GM19397 (cell line): Measurements from ENCODE around the gene KRTAP22-2.

ENCODE experiments used
- ATAC-seq: cut with Tn5 transposase; IDR thresholded peaks from one replicate; pipeline ENCODE4 v1.9.1; 2021; ENCODE audit warnings: mild to moderate bottlenecking, moderate library complexity; ENCODE audit not compliant: unreplicated experiment

KRTAP22-2 gene

GRCh38 chr21:30590297-30590696 lies at the start of gene KRTAP22-2:
TSS of gene KRTAP22-2 (minus strand) at chr21:30590397.
- no peak for ATAC-seq

GRCh38 chr21:30638686-30639085 lies 48.5 kb upstream of the KRTAP22-2 start:
- no peak for ATAC-seq

DNA sequence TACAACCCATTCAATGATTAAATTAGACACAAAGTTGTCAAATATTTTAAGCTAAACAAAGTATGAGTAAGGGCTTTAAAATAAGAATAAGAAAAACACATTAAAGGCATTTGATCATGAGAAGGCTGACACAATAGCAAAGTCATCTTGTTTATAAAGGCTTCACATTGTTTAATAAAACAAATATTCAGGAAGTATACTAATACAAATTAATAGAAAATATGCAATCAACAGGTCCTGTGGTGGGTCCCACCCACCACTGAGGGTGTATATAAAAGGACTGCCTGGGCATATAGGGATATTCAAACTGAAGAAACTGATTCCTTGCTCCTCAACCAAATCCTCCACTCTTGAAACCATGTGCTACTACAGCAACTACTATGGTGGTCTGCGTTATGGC lies 44.7 kb upstream of the KRTAP22-2 start, which contains the start of gene KRTAP20-2:
Gene KRTAP20-2, plus strand, starts transcription at position 301 of the 400 bp plus-strand sequence. Its CDS starts 58 bp downstream, at position 359.
- ATAC-seq, result no peak

- no peak for ATAC-seq
Observed at GRCh38 chr21:30629200-30629599, 39.0 kb upstream of the KRTAP22-2 start.

GRCh38 chr21:30628109-30628508 lies 37.9 kb upstream of the KRTAP22-2 start:
- ATAC-seq, result no peak

GRCh38 chr21:30625449-30626165 lies 35.4 kb upstream of the KRTAP22-2 start:
- ATAC-seq, result no peak

DNA sequence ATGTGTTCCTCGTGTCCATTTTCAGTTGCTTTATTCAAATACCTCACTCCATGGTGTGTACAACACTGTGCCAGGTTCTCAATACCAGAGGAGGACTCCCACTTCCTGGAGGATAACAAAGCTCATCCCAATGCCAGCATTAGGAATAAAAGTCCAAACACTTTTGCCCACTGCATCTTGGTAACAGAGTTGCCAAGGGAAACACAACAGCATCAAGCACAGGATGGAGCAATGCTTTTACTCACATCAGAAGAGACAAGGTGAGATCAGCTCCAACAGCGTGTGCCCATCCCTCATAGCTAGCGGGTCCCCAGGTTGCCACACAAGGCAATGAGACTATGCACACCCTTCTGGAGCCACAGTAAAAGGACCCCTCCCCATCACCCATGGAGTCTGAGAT lies 33.2 kb upstream of the KRTAP22-2 start:
- no peak for ATAC-seq

DNA sequence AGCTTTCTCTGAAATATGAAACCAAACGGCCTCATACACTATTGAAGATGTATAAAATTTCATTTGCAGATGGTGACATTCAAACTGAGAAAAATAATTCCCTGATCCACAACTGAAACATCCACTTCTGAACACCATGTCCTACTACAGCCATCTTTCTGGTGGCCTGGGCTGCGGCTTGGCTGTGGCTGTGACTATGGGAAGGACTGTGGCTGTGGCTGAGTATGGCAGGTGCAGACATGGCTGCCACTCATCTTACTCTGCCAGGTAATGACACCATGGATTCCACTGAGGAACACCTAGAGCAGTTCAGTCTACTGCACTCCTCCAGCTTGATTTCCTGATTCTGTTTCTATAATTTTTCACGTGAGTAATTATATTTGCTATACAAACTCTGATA lies 30.3 kb upstream of the KRTAP22-2 start, which contains the start of gene KRTAP20-4:
Gene KRTAP20-4, plus strand, starts transcription at position 106 of the 400 bp plus-strand sequence.
- ATAC-seq, result no peak

DNA sequence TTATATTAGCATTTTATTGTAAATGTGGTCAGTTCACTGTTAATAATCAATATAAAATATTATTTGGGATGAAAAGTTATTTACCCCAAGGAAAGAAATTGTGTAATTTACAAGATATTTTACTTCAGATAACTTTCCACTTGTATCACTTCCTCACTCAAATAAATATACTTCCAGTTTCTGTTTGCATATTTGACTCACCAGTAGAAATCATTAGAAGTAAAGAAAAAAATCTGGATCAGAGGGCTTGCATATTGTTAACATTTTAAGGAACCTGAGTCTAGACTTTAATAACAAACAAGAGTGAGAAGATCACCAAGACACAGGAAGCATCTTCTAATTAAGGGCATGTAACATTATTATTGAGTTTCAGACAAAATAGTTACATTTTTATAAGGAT lies 29.9 kb upstream of the KRTAP22-2 start:
- no peak for ATAC-seq

- ATAC-seq, result no peak
Observed at GRCh38 chr21:30616125-30616524, 25.9 kb upstream of the KRTAP22-2 start, which contains the start of gene KRTAP20-1. TSS of gene KRTAP20-1 (plus strand) at chr21:30616425. CDS start at chr21:30616455, 30 bp downstream.

GRCh38 chr21:30615199-30615598 lies 25.0 kb upstream of the KRTAP22-2 start:
- no peak for ATAC-seq

GRCh38 chr21:30613836-30614235 lies 23.6 kb upstream of the KRTAP22-2 start, which contains the start of gene KRTAP6-1:
TSS of gene KRTAP6-1 (minus strand) at chr21:30613930. CDS start at chr21:30613904, 26 bp downstream.
- no peak for ATAC-seq

DNA sequence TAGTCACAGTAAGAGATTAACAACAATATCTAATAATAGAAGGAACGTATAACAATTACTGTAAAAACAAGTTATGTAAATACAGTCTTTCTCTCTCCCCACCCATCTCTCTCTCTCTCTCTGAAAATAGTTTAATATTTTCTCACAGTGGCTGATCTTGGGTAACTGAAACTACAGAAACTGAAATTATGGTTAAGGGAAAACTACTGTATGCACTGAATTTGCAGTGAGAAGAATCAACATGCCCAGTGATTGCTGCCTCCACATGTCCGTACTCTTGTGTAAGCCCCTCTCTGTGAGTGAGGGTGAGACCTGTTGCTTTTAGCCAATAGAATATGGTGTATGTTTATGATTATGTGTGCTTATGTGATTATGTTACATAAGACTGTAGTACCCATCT lies 21.9 kb upstream of the KRTAP22-2 start:
- no peak for ATAC-seq

DNA sequence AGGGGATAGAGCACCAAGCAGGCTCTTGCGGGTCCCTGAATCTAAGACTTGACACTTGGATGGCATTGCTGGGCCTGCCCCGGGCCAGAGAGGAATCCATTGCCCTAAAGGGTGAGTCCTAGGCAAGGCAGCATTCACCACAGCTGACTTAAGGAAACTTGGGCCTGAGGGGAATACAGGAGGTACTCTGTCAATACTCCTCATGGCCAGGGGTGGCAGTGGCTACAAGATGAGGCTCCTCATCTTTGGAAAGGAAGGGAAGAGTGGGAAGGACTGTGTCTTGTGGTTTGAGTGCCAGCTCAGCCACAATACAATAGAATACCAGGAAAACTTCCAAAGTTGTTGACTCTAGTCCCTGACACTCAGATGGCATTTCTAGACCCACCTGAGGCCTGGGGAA lies 15.8 kb upstream of the KRTAP22-2 start:
- no peak for ATAC-seq

- ATAC-seq, result no peak
Observed at GRCh38 chr21:30600787-30601186, 10.6 kb upstream of the KRTAP22-2 start, which contains the start of gene KRTAP22-1. TSS of gene KRTAP22-1 (plus strand) at chr21:30601087.

DNA sequence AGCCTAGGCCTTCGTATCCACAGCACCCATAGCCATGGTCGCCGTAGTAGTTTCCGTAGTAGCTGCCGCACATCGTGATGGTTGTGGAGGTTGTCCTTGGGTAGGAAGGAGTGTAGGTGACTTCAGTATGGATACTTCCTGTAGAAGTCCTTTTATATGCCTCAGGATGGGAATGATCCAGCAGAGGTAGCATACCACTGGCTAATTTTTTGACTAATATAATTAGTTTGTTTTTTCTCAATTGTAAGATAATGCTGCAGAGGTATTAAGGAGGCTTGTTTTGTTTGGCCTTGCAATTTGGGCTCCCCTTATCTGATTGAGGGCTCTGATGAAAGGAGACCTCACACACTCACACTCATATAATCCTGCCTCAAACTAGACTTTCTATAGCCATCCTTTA lies 8.6 kb upstream of the KRTAP22-2 start, which contains the start of gene KRTAP6-2:
Gene KRTAP6-2, minus strand, starts transcription at position 101 of the 400 bp plus-strand sequence. Its CDS starts 28 bp downstream, at position 73.
- ATAC-seq, result no peak

DNA sequence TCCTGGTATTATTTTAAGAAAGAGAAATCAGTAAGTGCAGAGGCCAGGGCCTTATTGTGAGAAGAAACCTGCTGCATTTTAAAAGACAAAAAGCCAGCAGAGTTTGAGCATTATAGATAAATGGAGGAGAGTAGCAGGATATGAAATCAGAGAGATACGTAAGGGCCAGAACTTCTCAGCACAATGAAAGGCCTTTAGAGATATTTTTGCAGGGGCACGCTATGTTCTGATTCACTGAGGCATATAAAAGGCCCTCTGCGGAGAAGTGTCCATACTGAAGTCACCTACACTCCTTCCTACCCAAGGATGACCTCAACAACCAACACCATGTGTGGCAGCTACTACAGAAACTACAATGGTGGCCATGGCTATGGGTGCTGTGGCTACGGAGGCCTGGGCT lies 1.9 kb upstream of the KRTAP22-2 start, which contains the start of gene KRTAP6-3:
Gene KRTAP6-3, plus strand, starts transcription at position 301 of the 400 bp plus-strand sequence. Its CDS starts 6 bp downstream, at position 307.
- ATAC-seq, result no peak

GRCh38 chr21:30582870-30583269 lies 7.3 kb downstream of the KRTAP22-2 start:
- ATAC-seq, result no peak

DNA sequence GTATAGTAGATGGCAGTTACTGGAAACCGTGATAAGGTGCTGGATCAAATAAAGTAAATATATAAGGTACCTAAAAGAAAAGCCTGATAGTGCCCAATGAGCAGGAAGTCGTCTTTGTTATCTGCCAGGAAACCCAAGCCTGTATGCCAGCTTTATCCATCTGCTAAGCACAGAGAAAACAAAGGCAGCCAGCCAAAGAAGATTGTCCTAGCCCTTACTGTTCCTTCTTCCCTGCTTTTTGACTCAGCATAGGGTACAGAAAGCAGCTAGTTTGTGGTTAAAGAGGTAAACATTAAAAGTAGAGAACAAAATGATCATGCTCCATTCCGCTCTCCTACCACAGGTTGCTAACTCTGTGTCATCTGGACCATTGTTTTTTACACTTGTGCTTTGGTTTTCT lies 10.1 kb downstream of the KRTAP22-2 start:
- ATAC-seq, result no peak

DNA sequence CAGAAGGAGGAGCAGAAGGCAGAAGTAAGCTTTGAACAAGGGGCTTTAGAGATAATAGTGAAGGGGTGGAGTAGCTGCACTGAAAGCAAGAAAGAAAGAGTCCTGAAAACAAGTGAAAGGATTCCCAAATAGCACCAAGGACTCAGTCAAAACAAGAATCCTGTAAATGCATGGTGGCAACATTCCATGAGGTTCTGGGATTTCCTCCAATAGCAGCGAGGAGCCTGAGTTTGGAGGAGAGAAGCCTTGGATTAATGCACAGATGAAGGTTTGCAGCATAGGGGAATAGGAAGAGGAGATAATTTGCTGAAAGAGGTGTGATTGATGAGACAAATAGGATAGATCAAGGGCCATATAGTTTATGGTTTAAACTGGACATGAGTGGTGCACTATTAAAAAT lies 10.9 kb downstream of the KRTAP22-2 start:
- ATAC-seq, result no peak

GRCh38 chr21:30577766-30578165 lies 12.4 kb downstream of the KRTAP22-2 start:
- no peak for ATAC-seq

GRCh38 chr21:30567617-30568016 lies 22.6 kb downstream of the KRTAP22-2 start:
- no peak for ATAC-seq
